ENCODE measurements around the gene FAM53B.
A peak's percentile ranks its signal among the peaks of the same experiment; 100 is the strongest.
"Not testable (repeated sequence)": the region's sequence is repeated elsewhere in the genome, so short reads cannot be mapped to it uniquely, and the experiment has no call there.

FAM53B gene

DNA sequence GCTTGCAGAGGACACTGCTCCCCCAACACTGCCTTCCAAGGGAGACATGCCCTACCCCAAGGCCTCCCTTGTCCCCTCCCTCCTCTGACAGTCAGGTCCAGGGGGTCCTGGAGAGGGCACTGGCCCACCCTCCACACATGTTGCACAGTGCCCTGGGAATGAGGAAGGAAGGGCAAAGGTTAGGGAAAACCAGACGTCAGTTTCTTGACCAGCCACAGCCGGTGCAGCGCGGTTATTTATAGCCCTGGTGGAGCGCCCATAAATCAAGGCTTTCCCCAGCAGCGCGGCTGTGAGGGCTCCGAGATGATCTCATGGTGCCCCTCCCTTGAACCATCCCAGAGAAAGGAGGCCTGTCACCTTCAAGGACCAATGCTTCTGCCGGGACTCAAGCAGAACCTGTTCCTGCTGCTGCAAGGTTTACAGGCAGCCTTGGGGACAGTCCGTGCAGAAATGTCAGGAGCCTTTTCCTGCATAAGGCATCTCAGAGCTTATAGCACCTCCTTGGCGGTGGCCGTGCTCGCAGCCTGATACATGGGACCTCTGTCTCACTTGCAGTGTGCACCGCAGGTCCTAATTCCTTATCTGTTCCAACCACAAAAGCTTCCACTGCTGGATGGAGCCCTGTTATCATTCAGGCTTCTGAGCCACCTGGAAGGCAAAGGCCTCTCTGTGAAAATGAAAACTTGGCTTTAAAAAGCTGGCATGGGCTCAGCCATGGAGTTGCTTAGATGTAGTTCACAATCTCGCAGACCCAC, 155.3 kb downstream of the FAM53B start:
- Histone ChIP-seq H3K9me3 (peaks cover 27% of the 10 kb centered on the region), H3K27me3 (no peaks in the 10 kb centered on the region), H3K4me2 (peak overlapping the region; percentile 81), H4K20me1 (no peaks in the 10 kb centered on the region), H3K4me1 (peaks cover 46% of the 10 kb centered on the region), H3K27ac (no peak overlapping the region), H3K9ac (peak overlapping the region; percentile 22; the same call in 1 of the 2 replicates), H3K36me3 (no peaks in the 10 kb centered on the region), H3K4me3 (no peak overlapping the region)
- no peak for TF ChIP-seq Cebpa-rat (IDR thresholded peaks at IDR 0.05)

- Histone ChIP-seq H3K4me1 (peaks cover 42% of the 10 kb centered on the region), H3K9me3 (peaks cover 22% of the 10 kb centered on the region), H3K4me2 (peak overlapping the region; percentile 81)
- H4K20me1 ChIP-seq, H3K36me3 ChIP-seq, H3K4me3 ChIP-seq, H3K27ac ChIP-seq, H3K9ac ChIP-seq, H3K27me3 ChIP-seq: not testable (repeated sequence)
These were observed 155.8 kb downstream of the FAM53B start for GRCh38 chr10:124588341-124588735.

GRCh38 chr10:124587811-124588211, 156.4 kb downstream of the FAM53B start:
- Histone ChIP-seq H3K4me1 (peaks cover 42% of the 10 kb centered on the region), H3K36me3 (no peaks in the 10 kb centered on the region), H3K4me3 (no peak overlapping the region), H3K27me3 (no peaks in the 10 kb centered on the region), H3K9ac (no peak overlapping the region), H3K27ac (no peak overlapping the region), H3K9me3 (peaks cover 22% of the 10 kb centered on the region), H4K20me1 (no peaks in the 10 kb centered on the region), H3K4me2 (peak overlapping the region; percentile 81)
- TF ChIP-seq Cebpa-rat (IDR thresholded peaks at IDR 0.05) = no peak

GRCh38 chr10:124586142-124586541, 158.0 kb downstream of the FAM53B start:
- no peaks in the 10 kb centered on the region for H3K36me3 ChIP-seq
- H3K27ac ChIP-seq = no peak overlapping the region
- no peaks in the 10 kb centered on the region for H4K20me1 ChIP-seq
- H3K4me1 ChIP-seq = peaks cover 42% of the 10 kb centered on the region
- peak overlapping the region; percentile 40 for H3K4me2 ChIP-seq
- H3K27me3 ChIP-seq = no peaks in the 10 kb centered on the region
- no peak overlapping the region for H3K9ac ChIP-seq
- H3K4me3 ChIP-seq = no peak overlapping the region
- H3K9me3 ChIP-seq = peaks cover 8% of the 10 kb centered on the region
- no peak for TF ChIP-seq Cebpa-rat (IDR thresholded peaks at IDR 0.05)

GRCh38 chr10:124579011-124579399, 165.2 kb downstream of the FAM53B start:
- Histone ChIP-seq H3K4me3 (no peak overlapping the region), H3K27me3 (no peaks in the 10 kb centered on the region), H3K9ac (no peak overlapping the region), H3K4me2 (peak overlapping the region; percentile 35; the same call in 1 of the 2 replicates), H3K9me3 (peaks cover 17% of the 10 kb centered on the region), H3K36me3 (no peaks in the 10 kb centered on the region), H3K27ac (no peak overlapping the region), H4K20me1 (no peaks in the 10 kb centered on the region), H3K4me1 (peaks cover 21% of the 10 kb centered on the region)
- no peak for TF ChIP-seq Cebpa-rat (IDR thresholded peaks at IDR 0.05)

DNA sequence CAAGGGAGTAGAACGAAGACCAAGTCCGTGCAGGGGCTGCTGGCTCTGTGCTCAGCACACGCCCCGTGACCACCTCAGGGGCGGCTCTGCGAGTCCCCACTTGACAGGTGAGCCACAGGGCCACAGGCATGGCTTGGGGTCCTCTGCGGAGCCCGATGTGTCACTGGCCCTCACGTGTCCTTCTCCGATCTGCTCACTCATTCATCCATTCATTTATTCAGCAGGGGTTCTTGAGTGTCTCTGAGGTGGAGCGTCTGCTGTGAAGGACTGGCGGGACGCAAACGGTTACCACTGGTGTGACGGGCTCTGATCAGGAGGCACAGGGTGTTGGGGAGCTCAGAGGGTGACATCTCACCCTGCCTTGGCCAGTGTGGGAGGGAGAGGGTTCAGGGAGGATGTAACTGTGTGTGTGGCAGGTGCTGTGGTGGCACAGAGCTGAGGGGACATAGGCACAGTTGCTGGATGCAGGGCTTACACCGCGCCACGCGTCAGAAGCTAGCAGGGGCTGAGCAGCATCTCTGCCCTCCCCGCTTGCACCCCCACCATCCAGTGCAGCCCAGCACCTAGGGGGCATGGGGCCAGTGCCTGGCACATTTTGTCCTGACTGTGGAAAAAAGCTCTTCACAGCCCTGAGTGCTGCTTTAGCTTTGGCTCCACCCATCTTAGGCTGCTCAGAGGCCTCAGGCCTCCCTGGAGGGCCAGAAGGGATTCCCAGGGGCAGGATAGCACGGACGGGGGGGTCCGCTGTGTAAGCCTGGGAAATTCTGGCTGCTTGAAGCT, 165.8 kb downstream of the FAM53B start:
- peaks cover 17% of the 10 kb centered on the region for H3K9me3 ChIP-seq
- H3K4me3 ChIP-seq = no peak overlapping the region
- H3K27me3 ChIP-seq = no peaks in the 10 kb centered on the region
- H3K27ac ChIP-seq = no peak overlapping the region
- no peaks in the 10 kb centered on the region for H4K20me1 ChIP-seq
- H3K4me2 ChIP-seq = peak overlapping the region; percentile 35; the same call in 1 of the 2 replicates
- no peaks in the 10 kb centered on the region for H3K36me3 ChIP-seq
- H3K9ac ChIP-seq = no peak overlapping the region
- TF ChIP-seq Cebpa-rat (IDR thresholded peaks at IDR 0.05) = no peak
- H3K4me1 ChIP-seq = peaks cover 25% of the 10 kb centered on the region

- no peak for TF ChIP-seq Cebpa-rat (IDR thresholded peaks at IDR 0.05)
- no peak overlapping the region for H3K9ac ChIP-seq
- H4K20me1 ChIP-seq = no peaks in the 10 kb centered on the region
- H3K27ac ChIP-seq = no peak overlapping the region
- no peak overlapping the region for H3K4me2 ChIP-seq
- no peak overlapping the region for H3K4me3 ChIP-seq
- no peaks in the 10 kb centered on the region for H3K27me3 ChIP-seq
- H3K9me3 ChIP-seq = peaks cover 13% of the 10 kb centered on the region
- H3K36me3 ChIP-seq = no peaks in the 10 kb centered on the region
- peaks cover 25% of the 10 kb centered on the region for H3K4me1 ChIP-seq
These were observed 166.5 kb downstream of the FAM53B start for GRCh38 chr10:124577651-124578050.

GRCh38 chr10:124576526-124577420, 167.4 kb downstream of the FAM53B start:
- H3K9ac ChIP-seq = no peak overlapping the region
- no peaks in the 10 kb centered on the region for H3K36me3 ChIP-seq
- H3K4me2 ChIP-seq = no peak overlapping the region
- H3K4me1 ChIP-seq = peaks cover 25% of the 10 kb centered on the region
- peaks cover 13% of the 10 kb centered on the region for H3K9me3 ChIP-seq
- no peak overlapping the region for H3K4me3 ChIP-seq
- no peak for TF ChIP-seq Cebpa-rat (IDR thresholded peaks at IDR 0.05)
- H3K27ac ChIP-seq = no peak overlapping the region
- H3K27me3 ChIP-seq = no peaks in the 10 kb centered on the region
- no peaks in the 10 kb centered on the region for H4K20me1 ChIP-seq

DNA sequence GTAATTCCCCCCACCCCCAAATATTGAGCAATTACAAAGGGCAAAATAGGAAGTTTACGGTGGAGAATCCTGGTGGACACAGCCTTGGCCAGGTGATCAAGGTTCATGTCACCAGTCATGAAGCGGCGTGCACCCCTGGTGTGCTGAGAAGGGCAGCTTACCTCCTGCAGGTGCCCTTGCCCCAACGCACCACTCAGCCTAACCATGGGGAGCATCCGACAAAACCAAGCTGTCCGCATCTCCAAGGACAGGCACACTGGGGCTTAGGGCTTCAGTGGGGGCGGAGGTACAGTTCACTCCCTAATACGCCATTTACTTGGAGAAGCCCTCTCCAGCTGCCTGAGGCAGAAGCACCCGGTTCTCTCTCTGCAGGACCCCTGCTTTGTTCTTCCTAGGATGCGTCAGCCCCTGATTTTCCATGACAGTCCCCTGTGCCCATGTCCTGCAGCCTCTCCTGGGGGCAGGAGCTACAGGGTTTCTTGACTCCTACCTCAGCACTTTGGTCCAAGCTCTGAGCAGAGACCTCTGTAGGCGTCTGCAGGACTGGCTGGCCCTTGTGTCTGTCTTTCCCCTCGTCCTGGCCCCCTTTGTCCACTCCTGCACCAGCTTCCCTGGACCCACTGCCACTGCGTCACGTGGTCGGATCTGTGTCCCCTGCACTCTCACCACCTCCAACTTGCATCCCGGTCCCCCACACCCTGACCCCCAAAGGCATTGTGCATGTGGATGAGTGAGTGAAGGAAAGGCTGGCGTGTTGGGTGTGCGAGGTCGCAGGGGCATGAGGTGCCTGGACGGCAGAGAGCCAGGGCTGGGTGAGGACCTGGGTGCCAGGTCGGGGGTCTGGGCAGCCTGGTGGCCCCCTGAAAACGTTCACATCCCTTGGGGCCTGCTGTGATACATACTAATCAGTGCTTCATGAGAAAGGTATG, 168.8 kb downstream of the FAM53B start:
- H3K9me3 ChIP-seq = 0 out of 2 replicates have a peak, but pooled peaks cover 3% of the 10 kb centered on the region
- H3K4me3 ChIP-seq = no peak overlapping the region
- H3K27me3 ChIP-seq = no peaks in the 10 kb centered on the region
- H3K4me1 ChIP-seq = peaks cover 26% of the 10 kb centered on the region
- no peak for TF ChIP-seq Cebpa-rat (IDR thresholded peaks at IDR 0.05)
- no peak overlapping the region for H3K9ac ChIP-seq
- H3K36me3 ChIP-seq = no peaks in the 10 kb centered on the region
- H3K4me2 ChIP-seq = no peak overlapping the region
- no peaks in the 10 kb centered on the region for H4K20me1 ChIP-seq
- H3K27ac ChIP-seq = no peak overlapping the region
